Trophoblast cell (in vitro differentiated cells and primary cell): ENCODE data around the gene MRPS7.

ENCODE experiments used
- DNase-seq, 2 donors: peaks; one replicate each; pipeline ENCODE4 v3.0.0-alpha.2; 2016
- H2AFZ ChIP-seq: 2 replicates; pipeline ENCODE4 v1.6.1; 2013; ENCODE audit warnings: low read length, moderate library complexity, mild to moderate bottlenecking; ENCODE audit not compliant: insufficient read depth, poor library complexity
- H2AK5ac ChIP-seq: 2 replicates; pipeline ENCODE4 v1.6.1; 2013; ENCODE audit warnings: mild to moderate bottlenecking, low read length
- H2BK120ac ChIP-seq: 2 replicates; pipeline ENCODE4 v1.6.1; 2013; ENCODE audit warnings: low read length, mild to moderate bottlenecking, moderate library complexity; ENCODE audit not compliant: insufficient read depth, poor library complexity
- H2BK12ac ChIP-seq: 2 replicates; pipeline ENCODE4 v1.6.1; 2013; ENCODE audit warnings: mild to moderate bottlenecking, low read length, moderate library complexity
- H2BK5ac ChIP-seq: 2 replicates; pipeline ENCODE4 v1.6.1; 2013; ENCODE audit warnings: low read length, low read depth, moderate library complexity, mild to moderate bottlenecking; ENCODE audit not compliant: poor library complexity
- H3K14ac ChIP-seq: 2 replicates; pipeline ENCODE4 v1.6.1; 2013; ENCODE audit warnings: mild to moderate bottlenecking, low read length
- H3K18ac ChIP-seq: 2 replicates; pipeline ENCODE4 v1.6.1; 2013; ENCODE audit warnings: mild to moderate bottlenecking, low read length
- H3K23ac ChIP-seq: 2 replicates; pipeline ENCODE4 v1.6.1; 2013; ENCODE audit warnings: low read length
- H3K27ac ChIP-seq: 2 replicates; pipeline ENCODE4 v1.5.1; 2013; ENCODE audit warnings: low read depth, mild to moderate bottlenecking, inconsistent platforms, low read length, moderate library complexity
- H3K27me3 ChIP-seq: 2 replicates; pipeline ENCODE4 v1.6.1; 2013; ENCODE audit warnings: inconsistent platforms, mild to moderate bottlenecking, low read length, moderate library complexity; ENCODE audit not compliant: insufficient read depth
- H3K36me3 ChIP-seq, 2 experiments: 1 replicate in 1 of 2; 2 replicates in 1 of 2; pipeline ENCODE4 v1.6.1; 2013; ENCODE audit warnings: low read length in 2 of 2, mild to moderate bottlenecking in 2 of 2, moderate library complexity in 1 of 2; ENCODE audit not compliant: insufficient read depth in 2 of 2, control insufficient read depth in 1 of 2
- H3K4ac ChIP-seq: 2 replicates; pipeline ENCODE4 v1.6.1; 2013; ENCODE audit warnings: low read depth, mild to moderate bottlenecking, low read length, moderate library complexity
- H3K4me1 ChIP-seq, 2 experiments: 1 replicate in 1 of 2; 2 replicates in 1 of 2; pipeline ENCODE4 v1.6.1; 2013; ENCODE audit warnings: low read length in 2 of 2, mild to moderate bottlenecking in 2 of 2, moderate library complexity in 1 of 2; ENCODE audit not compliant: insufficient read depth in 2 of 2, control insufficient read depth in 1 of 2
- H3K4me2 ChIP-seq: 2 replicates; pipeline ENCODE4 v1.6.1; 2013; ENCODE audit warnings: inconsistent platforms, mild to moderate bottlenecking, low read length, moderate library complexity
- H3K4me3 ChIP-seq: 2 replicates; pipeline ENCODE4 v1.5.1; 2013; ENCODE audit warnings: mild to moderate bottlenecking, low read depth, low read length, inconsistent platforms
- H3K79me1 ChIP-seq: one replicate; pipeline ENCODE4 v1.6.1; 2013; ENCODE audit warnings: low read length
- H3K79me2 ChIP-seq: 2 replicates; pipeline ENCODE4 v1.6.1; 2013; ENCODE audit warnings: low read length, mild to moderate bottlenecking; ENCODE audit not compliant: control insufficient read depth, insufficient read depth, poor library complexity
- H3K9ac ChIP-seq: 2 replicates; pipeline ENCODE4 v1.6.1; 2013; ENCODE audit warnings: mild to moderate bottlenecking, low read length
- H3K9me3 ChIP-seq: 2 replicates; pipeline ENCODE4 v1.6.1; 2013; ENCODE audit warnings: low read depth, mild to moderate bottlenecking, control low read depth, inconsistent platforms, low read length; ENCODE audit not compliant: insufficient read depth
- H4K12ac ChIP-seq: 2 replicates; pipeline ENCODE4 v1.6.1; 2013; ENCODE audit warnings: low read depth, mild to moderate bottlenecking, low read length, moderate library complexity
- H4K8ac ChIP-seq: 2 replicates; pipeline ENCODE4 v1.6.1; 2013; ENCODE audit warnings: low read depth, mild to moderate bottlenecking, low read length, moderate library complexity
- H4K91ac ChIP-seq: one replicate; pipeline ENCODE4 v1.6.1; 2013; ENCODE audit warnings: low read depth, mild to moderate bottlenecking, low read length, moderate library complexity
- WGBS: extraction: QIAGEN DNeasy Blood & Tissue Kit; methylation state at CpG from one replicate; pipeline ENCODE4 v1.1.7; 2013; ENCODE audit warnings: missing lambda C conversion rate; ENCODE audit not compliant: insufficient read length, insufficient coverage; ENCODE audit errors: extremely low coverage; 5-methylcytosine and 5-hydroxymethylcytosine counted together

MRPS7 gene

GRCh38 chr17:75231741-75232464 lies 29.8 kb upstream of the MRPS7 start:
- Histone ChIP-seq H3K14ac (no peak overlapping the region), H3K4ac (no peak overlapping the region), H3K36me3 (peaks cover 64 to 74% of the 10 kb centered on the region in 2 experiments), H4K8ac (no peak overlapping the region), H2BK120ac (no peak overlapping the region), H3K27ac (no peak overlapping the region), H3K4me1 (no peaks in the 10 kb centered on the region), H4K12ac (no peak overlapping the region), H4K91ac (no peak overlapping the region), H2AFZ (no peak overlapping the region), H3K4me3 (no peak overlapping the region), H2AK5ac (no peak overlapping the region), H3K23ac (no peak overlapping the region), H2BK5ac (no peak overlapping the region), H3K9me3 (no peaks in the 10 kb centered on the region), H3K27me3 (no peaks in the 10 kb centered on the region), H3K79me2 (no peaks in the 10 kb centered on the region), H2BK12ac (no peak overlapping the region), H3K18ac (no peak overlapping the region), H3K9ac (no peak overlapping the region), H3K4me2 (no peak overlapping the region), H3K79me1 (no peaks in the 10 kb centered on the region)
- WGBS: no CpG with 5 or more reads among the region's 18 CpGs
- no peak for DNase-seq

DNA sequence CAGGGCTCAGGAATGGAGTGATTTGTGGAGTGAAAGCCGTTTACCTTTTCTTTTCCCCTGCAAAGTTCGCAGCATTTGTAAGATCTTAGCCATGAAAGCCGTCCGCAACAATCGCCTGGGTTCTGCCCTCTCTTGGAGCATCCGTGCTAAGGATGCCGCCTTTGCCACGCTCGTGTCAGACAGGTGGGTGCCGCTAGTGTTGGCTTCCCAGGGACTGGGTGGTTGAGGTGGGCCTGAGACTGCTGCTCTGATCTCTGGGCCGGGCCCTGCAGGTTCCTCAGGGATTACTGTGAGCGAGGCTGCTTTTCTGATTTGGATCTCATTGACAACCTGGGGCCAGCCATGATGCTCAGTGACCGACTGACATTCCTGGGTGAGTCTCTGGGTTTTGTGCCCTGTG lies 28.9 kb upstream of the MRPS7 start:
- H3K18ac ChIP-seq: no peak overlapping the region
- no peak overlapping the region for H4K91ac ChIP-seq
- no peak overlapping the region for H4K8ac ChIP-seq
- no peak overlapping the region for H3K4ac ChIP-seq
- H3K4me3 ChIP-seq: no peak overlapping the region
- no peak overlapping the region for H2BK120ac ChIP-seq
- no peaks in the 10 kb centered on the region for H3K79me2 ChIP-seq
- H4K12ac ChIP-seq: no peak overlapping the region
- no peak overlapping the region for H3K14ac ChIP-seq
- H2AFZ ChIP-seq: no peak overlapping the region
- H3K23ac ChIP-seq: no peak overlapping the region
- H2BK5ac ChIP-seq: no peak overlapping the region
- H3K9me3 ChIP-seq: no peaks in the 10 kb centered on the region
- H3K4me2 ChIP-seq: no peak overlapping the region
- no peaks in the 10 kb centered on the region for H3K4me1 ChIP-seq
- DNase-seq: no peak
- no peak overlapping the region for H3K9ac ChIP-seq
- peaks cover 70 to 80% of the 10 kb centered on the region in 2 experiments for H3K36me3 ChIP-seq
- no peak overlapping the region for H3K27ac ChIP-seq
- WGBS: no CpG with 5 or more reads among the region's 13 CpGs
- no peak overlapping the region for H2BK12ac ChIP-seq
- no peaks in the 10 kb centered on the region for H3K27me3 ChIP-seq
- no peaks in the 10 kb centered on the region for H3K79me1 ChIP-seq
- H2AK5ac ChIP-seq: no peak overlapping the region

DNA sequence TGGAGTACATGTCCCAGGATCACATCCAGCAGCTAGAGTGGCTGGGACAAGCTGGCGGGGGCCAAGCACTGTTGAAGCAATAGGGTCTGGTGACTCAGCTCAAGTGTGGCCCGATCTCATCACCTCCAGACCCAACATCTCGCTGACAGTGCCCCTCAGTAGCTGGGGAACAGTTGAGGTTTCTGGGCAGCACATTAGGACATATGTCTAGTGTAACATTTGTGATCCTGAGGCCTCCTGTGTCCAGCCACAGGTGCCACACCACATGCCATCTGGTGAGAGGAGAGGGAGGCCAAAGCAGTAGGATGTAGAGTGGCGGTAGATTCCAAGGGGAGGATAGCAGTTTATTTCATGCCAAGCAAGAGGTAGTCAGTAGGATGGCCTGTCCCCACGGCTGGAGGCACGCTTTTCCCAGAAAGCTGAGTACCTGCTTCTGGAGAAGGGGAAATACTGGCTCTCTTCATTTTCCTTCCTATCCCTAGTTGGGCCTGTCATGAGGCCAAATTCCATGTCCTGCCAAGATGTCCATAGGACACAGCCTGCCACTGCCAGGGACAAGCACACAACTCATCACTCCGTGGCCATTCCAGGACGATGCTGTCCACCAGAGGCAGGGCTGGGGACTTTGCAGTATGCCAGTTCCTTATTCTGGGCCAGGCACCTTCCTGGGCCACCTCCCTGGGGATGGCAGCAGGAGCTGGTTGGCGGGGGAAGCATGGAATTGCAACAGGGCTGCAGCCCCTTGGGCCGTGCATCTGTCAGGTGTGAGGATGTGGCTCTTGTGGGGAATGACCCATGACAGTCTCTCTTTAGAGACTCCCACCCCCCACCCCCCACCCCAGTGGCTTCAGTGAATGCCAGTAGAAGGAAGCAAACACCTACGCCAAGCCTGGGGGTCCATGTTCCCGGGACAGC lies 24.3 kb upstream of the MRPS7 start:
- H3K14ac ChIP-seq: no peak overlapping the region
- no peak overlapping the region for H4K12ac ChIP-seq
- no peaks in the 10 kb centered on the region for H3K4me1 ChIP-seq
- H3K36me3 ChIP-seq: peaks cover 76 to 86% of the 10 kb centered on the region in 2 experiments
- peaks cover 1% of the 10 kb centered on the region for H3K9me3 ChIP-seq
- H3K23ac ChIP-seq: no peak overlapping the region
- DNase-seq: no peak
- no peak overlapping the region for H2AK5ac ChIP-seq
- H2BK5ac ChIP-seq: no peak overlapping the region
- no peak overlapping the region for H3K18ac ChIP-seq
- H3K27ac ChIP-seq: no peak overlapping the region
- no peak overlapping the region for H2AFZ ChIP-seq
- H2BK12ac ChIP-seq: no peak overlapping the region
- WGBS: no CpG with 5 or more reads among the region's 12 CpGs
- H3K79me1 ChIP-seq: no peaks in the 10 kb centered on the region
- no peak overlapping the region for H3K4me2 ChIP-seq
- H3K4ac ChIP-seq: no peak overlapping the region
- H3K27me3 ChIP-seq: no peaks in the 10 kb centered on the region
- no peak overlapping the region for H3K9ac ChIP-seq
- H3K4me3 ChIP-seq: no peak overlapping the region
- H4K91ac ChIP-seq: no peak overlapping the region
- no peak overlapping the region for H4K8ac ChIP-seq
- H3K79me2 ChIP-seq: no peaks in the 10 kb centered on the region
- no peak overlapping the region for H2BK120ac ChIP-seq

DNA sequence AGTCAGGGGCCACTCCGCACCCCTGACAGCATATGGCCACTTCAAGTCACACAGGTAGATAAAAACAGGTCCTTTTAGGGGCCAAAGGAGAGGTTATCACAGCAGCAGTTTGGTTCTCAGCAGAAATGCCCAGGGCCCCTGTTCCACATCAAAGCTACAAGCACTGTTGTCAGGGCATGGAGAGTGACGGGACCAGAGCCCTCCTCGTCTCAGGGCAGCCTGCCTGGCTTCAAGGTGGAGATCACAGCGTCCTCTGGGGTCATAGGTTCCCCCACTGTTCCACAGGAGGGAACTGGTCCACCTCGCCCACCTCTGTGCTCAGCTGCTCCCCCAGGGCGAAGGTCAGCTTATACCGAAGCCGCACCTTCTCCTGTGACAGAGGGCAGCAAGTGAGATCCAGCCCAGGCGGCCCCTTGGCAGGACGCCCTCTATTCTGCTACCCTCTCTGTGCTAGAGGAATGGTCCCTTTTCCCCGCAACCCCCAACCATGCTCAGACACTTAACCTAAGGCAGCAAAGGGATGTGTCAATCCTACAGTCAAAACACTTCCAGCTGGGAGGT lies 23.6 kb upstream of the MRPS7 start:
- H3K9ac ChIP-seq: no peak overlapping the region
- H2BK12ac ChIP-seq: no peak overlapping the region
- H3K79me2 ChIP-seq: no peaks in the 10 kb centered on the region
- no peak overlapping the region for H3K27ac ChIP-seq
- H2BK120ac ChIP-seq: no peak overlapping the region
- H4K8ac ChIP-seq: no peak overlapping the region
- H3K27me3 ChIP-seq: no peaks in the 10 kb centered on the region
- no peak overlapping the region for H3K23ac ChIP-seq
- no peaks in the 10 kb centered on the region for H3K4me1 ChIP-seq
- H3K4me2 ChIP-seq: no peak overlapping the region
- no peak overlapping the region for H2BK5ac ChIP-seq
- H2AK5ac ChIP-seq: no peak overlapping the region
- no peak overlapping the region for H3K4me3 ChIP-seq
- no peak overlapping the region for H3K18ac ChIP-seq
- H3K79me1 ChIP-seq: no peaks in the 10 kb centered on the region
- no peak overlapping the region for H2AFZ ChIP-seq
- H4K91ac ChIP-seq: no peak overlapping the region
- no peak for DNase-seq
- no peak overlapping the region for H4K12ac ChIP-seq
- H3K4ac ChIP-seq: no peak overlapping the region
- H3K36me3 ChIP-seq: peaks cover 76 to 86% of the 10 kb centered on the region in 2 experiments
- no CpG with 5 or more reads among the region's 11 CpGs for WGBS
- no peak overlapping the region for H3K14ac ChIP-seq
- peaks cover 1% of the 10 kb centered on the region for H3K9me3 ChIP-seq
